GM13977 (cell line): Measurements from ENCODE around the gene DUSP9.
"Not testable (repeated sequence)": the region's sequence is repeated elsewhere in the genome, so short reads cannot be mapped to it uniquely, and the experiment has no call there.

Experiments
- DNase-seq: peaks from one replicate; pipeline ENCODE4 v3.0.0; 2012; ENCODE audit warnings: low spot score
- CTCF ChIP-seq: IDR thresholded peaks from 2 replicates; pipeline ENCODE4 v1.5.1; 2012; ENCODE audit warnings: mild to moderate bottlenecking, control low read depth; ENCODE audit not compliant: insufficient read depth; ENCODE audit errors: extremely low read depth, missing control alignments
- in situ Hi-C: fragments of 300-500 bp; cut with MboI; formaldehyde crosslinking; loops from one replicate; pipeline ENCODE4 v1.12.0; 2022; ENCODE audit warnings: low sequenced_read_pairs, low pct_unique_long_range_greater_than_20kb, mixed read lengths, inconsistent platforms; ENCODE audit not compliant: unreplicated experiment

Gene DUSP9

GRCh38 chrX:153671589-153672530 is 24.9 kb downstream of the DUSP9 start:
- in situ Hi-C loops = loop anchor here (10.0 to 25.0 kb wide), 2 partner anchors 117 to 710 kb away; no protein-coding TSS in a partner anchor
- DNase-seq = no peak
- TF ChIP-seq CTCF = no peak

GRCh38 chrX:153672531-153673427 is 25.8 kb downstream of the DUSP9 start:
- DNase-seq = peak; percentile 23
- no peak for TF ChIP-seq CTCF
- in situ Hi-C loops = loop anchor here (10.0 to 25.0 kb wide), 2 partner anchors 118 to 710 kb away; no protein-coding TSS in a partner anchor

- in situ Hi-C loops = loop anchor here (10.0 to 25.0 kb wide), 2 partner anchors 119 to 711 kb away; no protein-coding TSS in a partner anchor
- no peak for TF ChIP-seq CTCF
- no peak for DNase-seq
Measured at GRCh38 chrX:153673428-153674218, 26.6 kb downstream of the DUSP9 start, which contains the start of gene PNCK. Gene PNCK, minus strand, starts transcription at chrX:153673813. Its CDS starts 737 bp downstream, at chrX:153673076.

- no peak for TF ChIP-seq CTCF
- in situ Hi-C loops = loop anchor here (10.0 to 25.0 kb wide), 2 partner anchors 120 to 712 kb away; no protein-coding TSS in a partner anchor
- DNase-seq = peak; percentile 8
Measured at GRCh38 chrX:153674219-153674851, 27.3 kb downstream of the DUSP9 start.

- TF ChIP-seq CTCF = no peak
- no peak for DNase-seq
- in situ Hi-C loops = no loop called here
Measured at GRCh38 chrX:153681175-153681574, 34.2 kb downstream of the DUSP9 start.

- DNase-seq, in situ Hi-C loops: not testable (repeated sequence)
Measured at GRCh38 chrX:153683486-153683885, 36.5 kb downstream of the DUSP9 start.
